Measurements from ENCODE around the gene ADH7.

- no peak for TF ChIP-seq CTCF (IDR thresholded peaks at IDR 0.05; ENCODE audit: low read depth, low read length)
- no peak for TF ChIP-seq POLR2A (IDR thresholded peaks at IDR 0.05; ENCODE audit: extremely low read depth, insufficient read length)
- no peak for TF ChIP-seq MAX (IDR thresholded peaks at IDR 0.05; ENCODE audit: low read depth, low read length)
- no peak for TF ChIP-seq MYC (IDR thresholded peaks at IDR 0.05; ENCODE audit: low read depth, low read length)
These were observed 45.5 kb downstream of the ADH7 start for GRCh38 chr4:99389606-99390005.

Data from NB4 (cell line).